Glutamatergic neuron (in vitro differentiated cells): ENCODE data around the gene MTHFD1L. TPM values are rescaled to one million over a fixed set of nuclear protein-coding genes. Genes with fewer than 3 reads are reported as not detected.

Experiments
- DNase-seq: peaks from one replicate; pipeline ENCODE4 v3.0.0; 2022
- H3K27ac Mint-ChIP-seq: one replicate; pipeline ENCODE4 v1.8.0; 2020; ENCODE audit warnings: mild to moderate bottlenecking, mixed read lengths, inconsistent platforms; ENCODE audit not compliant: unreplicated experiment
- H3K27me3 Mint-ChIP-seq: one replicate; pipeline ENCODE4 v1.8.0; 2020; ENCODE audit warnings: mild to moderate bottlenecking, moderate library complexity, mixed read lengths, inconsistent platforms; ENCODE audit not compliant: unreplicated experiment
- H3K36me3 Mint-ChIP-seq: one replicate; pipeline ENCODE4 v1.8.0; 2020; ENCODE audit warnings: mild to moderate bottlenecking, mixed read lengths, inconsistent platforms; ENCODE audit not compliant: unreplicated experiment
- H3K4me1 Mint-ChIP-seq: one replicate; pipeline ENCODE4 v1.8.0; 2020; ENCODE audit warnings: mild to moderate bottlenecking, low read depth, mixed read lengths, inconsistent platforms; ENCODE audit not compliant: unreplicated experiment
- H3K4me3 Mint-ChIP-seq: one replicate; pipeline ENCODE4 v1.8.0; 2020; ENCODE audit warnings: mild to moderate bottlenecking, mixed read lengths, inconsistent platforms; ENCODE audit not compliant: unreplicated experiment
- H3K9me3 Mint-ChIP-seq: one replicate; pipeline ENCODE4 v1.8.0; 2020; ENCODE audit warnings: mild to moderate bottlenecking, moderate library complexity, mixed read lengths, inconsistent platforms; ENCODE audit not compliant: unreplicated experiment
- total RNA-seq: library from RNA; stranded (reverse); fragmentation: NEBNext Ultra II Directional; extraction: Animal tissue kit (Norgen Biotek cat#: 25700); gene quantifications from one replicate; pipeline ENCODE4 v1.2.1, GENCODE V29; 2021; ENCODE audit not compliant: unreplicated experiment
- TF ChIP-seq, protein P1 (sequence below): fragments of 200-600 bp; sonication (generic); IDR thresholded peaks from one replicate; pipeline ENCODE4 v1.5.0; 2021; ENCODE audit not compliant: partially characterized antibody, unreplicated experiment

The MTHFD1L gene
- total RNA-seq, 1 donor from 2014 or later: 35.9 TPM

DNA sequence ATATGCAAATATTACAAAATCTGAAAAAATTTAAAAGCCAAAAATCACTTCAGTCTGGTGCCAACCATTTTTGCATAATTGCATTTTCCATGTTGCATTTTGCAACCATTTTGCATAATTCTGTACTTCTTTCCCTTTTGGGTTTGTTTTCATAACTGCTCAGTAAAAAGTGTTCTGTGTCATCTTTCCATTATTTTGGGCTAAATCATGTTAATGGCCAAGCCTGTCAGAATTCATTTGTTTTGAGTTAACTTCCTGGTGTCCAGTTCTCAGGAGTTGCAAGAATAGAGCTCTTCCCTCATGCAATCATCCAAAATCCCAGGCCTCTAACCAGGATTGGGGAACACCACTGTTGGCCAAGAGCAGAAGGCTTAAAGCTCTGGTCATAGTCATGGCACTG, 133.6 kb downstream of the MTHFD1L start:
- TF ChIP-seq, protein P1, sequence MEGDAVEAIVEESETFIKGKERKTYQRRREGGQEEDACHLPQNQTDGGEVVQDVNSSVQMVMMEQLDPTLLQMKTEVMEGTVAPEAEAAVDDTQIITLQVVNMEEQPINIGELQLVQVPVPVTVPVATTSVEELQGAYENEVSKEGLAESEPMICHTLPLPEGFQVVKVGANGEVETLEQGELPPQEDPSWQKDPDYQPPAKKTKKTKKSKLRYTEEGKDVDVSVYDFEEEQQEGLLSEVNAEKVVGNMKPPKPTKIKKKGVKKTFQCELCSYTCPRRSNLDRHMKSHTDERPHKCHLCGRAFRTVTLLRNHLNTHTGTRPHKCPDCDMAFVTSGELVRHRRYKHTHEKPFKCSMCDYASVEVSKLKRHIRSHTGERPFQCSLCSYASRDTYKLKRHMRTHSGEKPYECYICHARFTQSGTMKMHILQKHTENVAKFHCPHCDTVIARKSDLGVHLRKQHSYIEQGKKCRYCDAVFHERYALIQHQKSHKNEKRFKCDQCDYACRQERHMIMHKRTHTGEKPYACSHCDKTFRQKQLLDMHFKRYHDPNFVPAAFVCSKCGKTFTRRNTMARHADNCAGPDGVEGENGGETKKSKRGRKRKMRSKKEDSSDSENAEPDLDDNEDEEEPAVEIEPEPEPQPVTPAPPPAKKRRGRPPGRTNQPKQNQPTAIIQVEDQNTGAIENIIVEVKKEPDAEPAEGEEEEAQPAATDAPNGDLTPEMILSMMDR: no peak
- no peaks in the 10 kb centered on the region for H3K27me3 Mint-ChIP-seq
- no peak overlapping the region for H3K4me3 Mint-ChIP-seq
- peaks cover 2% of the 10 kb centered on the region for H3K36me3 Mint-ChIP-seq
- H3K4me1 Mint-ChIP-seq: peaks cover 2% of the 10 kb centered on the region
- no peak for DNase-seq
- H3K27ac Mint-ChIP-seq: no peak overlapping the region
- peaks cover 4% of the 10 kb centered on the region for H3K9me3 Mint-ChIP-seq

DNA sequence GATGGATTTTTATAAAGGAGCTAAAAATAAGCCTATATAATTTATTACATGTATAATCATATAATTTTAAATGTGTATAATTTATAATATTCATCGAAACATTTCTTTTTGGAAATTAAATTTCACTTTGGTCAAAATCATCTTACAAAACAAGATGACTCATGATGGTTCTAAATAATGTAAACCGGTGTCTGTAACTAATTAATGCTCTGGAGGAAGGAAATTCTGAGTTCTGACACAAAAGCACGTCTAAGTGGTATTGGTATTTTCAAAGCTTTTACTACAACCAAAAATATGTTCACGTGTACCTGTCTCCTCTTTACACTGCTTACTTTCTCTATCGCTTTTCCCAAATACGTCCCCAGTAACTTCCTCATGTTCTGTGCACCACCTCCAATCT, 134.1 kb downstream of the MTHFD1L start:
- peaks cover 4% of the 10 kb centered on the region for H3K9me3 Mint-ChIP-seq
- no peaks in the 10 kb centered on the region for H3K36me3 Mint-ChIP-seq
- H3K27me3 Mint-ChIP-seq: no peaks in the 10 kb centered on the region
- DNase-seq: no peak
- H3K4me3 Mint-ChIP-seq: no peak overlapping the region
- peaks cover 3% of the 10 kb centered on the region for H3K4me1 Mint-ChIP-seq
- TF ChIP-seq, protein P1: no peak
- H3K27ac Mint-ChIP-seq: no peak overlapping the region

DNA sequence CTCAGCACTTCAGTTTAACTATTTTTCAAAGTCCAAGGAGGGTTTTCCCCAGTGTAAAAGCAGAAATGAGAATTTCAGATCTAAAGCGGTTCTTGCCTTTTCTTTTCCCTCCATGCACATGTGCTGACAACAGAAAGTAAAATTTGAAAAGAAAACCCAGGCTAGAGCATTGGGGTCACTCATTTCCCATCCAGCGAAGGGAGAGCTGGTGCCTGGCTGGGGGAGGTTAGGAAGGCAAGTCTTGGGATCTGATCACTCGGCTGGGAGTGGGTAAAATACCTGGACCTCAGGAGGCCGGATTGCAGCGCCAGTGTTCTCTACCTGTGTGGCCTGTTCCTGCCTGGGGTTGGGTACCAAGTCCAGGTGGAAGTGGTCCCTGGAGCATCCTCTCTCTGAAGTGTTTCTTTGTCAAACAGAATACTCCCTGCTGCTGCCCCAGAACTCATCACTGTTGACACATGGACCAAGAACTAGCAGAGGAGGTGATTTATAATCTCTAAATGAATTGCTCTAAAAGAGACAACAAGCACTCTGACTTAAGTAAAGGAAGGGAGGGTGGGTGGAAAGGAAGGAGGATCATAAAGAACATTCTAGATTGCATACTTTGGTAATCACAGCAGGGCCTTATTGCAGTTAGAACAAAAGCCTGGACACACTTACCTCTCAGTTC, 136.0 kb downstream of the MTHFD1L start:
- H3K27me3 Mint-ChIP-seq: no peaks in the 10 kb centered on the region
- DNase-seq: no peak
- H3K36me3 Mint-ChIP-seq: no peaks in the 10 kb centered on the region
- TF ChIP-seq, protein P1: no peak
- H3K27ac Mint-ChIP-seq: no peak overlapping the region
- peaks cover 2% of the 10 kb centered on the region for H3K9me3 Mint-ChIP-seq
- no peak overlapping the region for H3K4me3 Mint-ChIP-seq
- H3K4me1 Mint-ChIP-seq: peaks cover 4% of the 10 kb centered on the region

DNA sequence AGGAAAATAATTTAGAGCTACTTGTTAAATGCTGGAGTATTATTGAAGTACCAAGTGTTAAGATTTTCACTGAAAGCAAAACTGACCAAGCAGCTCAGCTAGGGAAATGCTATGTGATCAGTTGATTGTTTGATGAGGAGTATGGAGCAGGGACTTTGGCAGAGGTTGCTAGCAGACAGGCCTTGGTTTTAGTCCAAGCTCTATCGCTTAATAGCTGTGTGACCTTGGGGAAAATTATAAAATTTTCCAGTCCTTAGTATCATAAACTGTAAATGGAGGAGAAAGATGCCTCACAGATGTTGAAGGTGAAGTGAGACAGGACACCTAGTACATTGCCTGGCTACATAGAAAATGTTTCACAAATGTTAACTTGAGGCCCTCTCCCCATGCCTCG, 136.6 kb downstream of the MTHFD1L start:
- H3K27me3 Mint-ChIP-seq: no peaks in the 10 kb centered on the region
- no peak for DNase-seq
- TF ChIP-seq, protein P1: no peak
- H3K27ac Mint-ChIP-seq: no peak overlapping the region
- H3K9me3 Mint-ChIP-seq: peaks cover under 1% of the 10 kb centered on the region
- H3K4me3 Mint-ChIP-seq: no peak overlapping the region
- peaks cover 6% of the 10 kb centered on the region for H3K4me1 Mint-ChIP-seq
- no peaks in the 10 kb centered on the region for H3K36me3 Mint-ChIP-seq

DNA sequence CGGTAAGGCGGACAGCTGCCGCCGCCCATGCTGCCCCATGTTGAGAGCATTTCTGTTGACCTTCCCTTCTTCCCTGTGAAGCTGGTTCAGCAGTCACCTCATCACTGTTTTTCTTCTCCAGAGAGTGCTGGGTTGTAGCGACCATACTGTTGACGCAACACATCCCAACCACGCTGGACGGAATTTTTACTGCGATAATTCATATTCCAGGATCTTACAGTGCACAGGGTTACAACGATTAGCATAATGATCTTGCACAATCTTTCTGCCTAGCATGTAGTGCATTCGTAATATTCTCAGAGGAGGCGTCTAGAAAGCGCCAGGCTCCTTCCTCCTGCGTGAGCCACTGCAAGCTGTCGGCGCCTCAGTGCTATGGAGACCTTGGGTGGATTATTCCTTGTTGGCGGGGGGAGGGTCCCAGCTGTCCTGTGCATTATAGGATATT, 137.0 kb downstream of the MTHFD1L start:
- TF ChIP-seq, protein P1: no peak
- no peaks in the 10 kb centered on the region for H3K36me3 Mint-ChIP-seq
- no peak overlapping the region for H3K4me3 Mint-ChIP-seq
- H3K27me3 Mint-ChIP-seq: no peaks in the 10 kb centered on the region
- DNase-seq: no peak
- H3K9me3 Mint-ChIP-seq: no peaks in the 10 kb centered on the region
- H3K4me1 Mint-ChIP-seq: peaks cover 7% of the 10 kb centered on the region
- H3K27ac Mint-ChIP-seq: no peak overlapping the region
